Panc1 (cell line): ENCODE results near the gene PXDN. TPM values are rescaled to one million over a fixed set of nuclear protein-coding genes. Genes with fewer than 3 reads are reported as not detected.

Experiments used
- ATAC-seq: fragments of 200-7000 bp; cut with Tn5 transposase; 2 replicates; pipeline ENCODE4 v1.9.1; 2020; ENCODE audit warnings: mild to moderate bottlenecking, moderate library complexity
- BruUV-seq: library from RNA; stranded (reverse); fragments of 400-500 nt; replicated peaks from 2 replicates; lab custom pipeline; 2021; lab: Mats Ljungman, UMichigan
- CTCF ChIA-PET: fragments of 300-600 bp; sonication (Branson Sonifier 250); formaldehyde crosslinking; loops from one replicate; lab custom pipeline; 2022; ENCODE audit warnings: antibody characterized with exemption; lab: Charles Lee
- POLR2A ChIA-PET: fragments of 300-600 bp; sonication (Branson Sonifier 250); formaldehyde crosslinking; loops from one replicate; lab custom pipeline; 2022; ENCODE audit warnings: antibody characterized with exemption; lab: Charles Lee
- DNase-seq: peaks from one replicate; pipeline ENCODE4 v3.0.0-alpha.2; 2010; ENCODE audit warnings: low read depth, low spot score
- H3K27ac ChIP-seq: 2 replicates; pipeline ENCODE4 v1.5.1; 2011; ENCODE audit warnings: mild to moderate bottlenecking, low read length, inconsistent platforms
- H3K27me3 ChIP-seq: fragments of 200-500 bp; sonication (Bioruptor generic); 2 replicates; pipeline ENCODE4 v1.6.0; 2014; ENCODE audit warnings: low read length, inconsistent platforms; ENCODE audit not compliant: control insufficient read depth, insufficient read depth
- H3K36me3 ChIP-seq: fragments of 200-500 bp; sonication (Bioruptor generic); 2 replicates; pipeline ENCODE4 v1.5.1; 2014; ENCODE audit warnings: inconsistent platforms, mild to moderate bottlenecking, low read length, moderate library complexity; ENCODE audit not compliant: control insufficient read depth, insufficient read depth
- H3K4me1 ChIP-seq: 2 replicates; pipeline ENCODE4 v1.5.1; 2011; ENCODE audit warnings: inconsistent platforms, mild to moderate bottlenecking, low read length, moderate library complexity; ENCODE audit not compliant: control insufficient read depth, insufficient read depth
- H3K4me3 ChIP-seq, 2 experiments: 2 replicates each; pipeline ENCODE4 v1.5.1; 2011 to 2012; ENCODE audit warnings: low read depth in 2 of 2, low read length in 2 of 2, mild to moderate bottlenecking in 2 of 2, inconsistent platforms in 1 of 2, moderate library complexity in 1 of 2
- H3K9me3 ChIP-seq: fragments of 200-500 bp; sonication (Bioruptor generic); 2 replicates; pipeline ENCODE4 v1.5.1; 2014; ENCODE audit warnings: low read depth, mild to moderate bottlenecking, inconsistent platforms, low read length, moderate library complexity; ENCODE audit not compliant: control insufficient read depth, insufficient read depth
- POLR2AphosphoS5 ChIP-seq: IDR thresholded peaks from 2 replicates; pipeline ENCODE4 v1.6.1; 2012; ENCODE audit warnings: mild to moderate bottlenecking, low read depth, low read length, moderate library complexity
- SIN3A ChIP-seq: IDR thresholded peaks from 2 replicates; pipeline ENCODE4 v1.6.1; 2012; ENCODE audit warnings: low read depth, mild to moderate bottlenecking, low read length, moderate library complexity, borderline replicate concordance; ENCODE audit not compliant: insufficient read depth
- TCF7L2 ChIP-seq: IDR thresholded peaks from 2 replicates; pipeline ENCODE4 v1.6.1; 2011; ENCODE audit warnings: mild to moderate bottlenecking, low read depth, low read length, inconsistent platforms
- in situ Hi-C: cut with HindIII; loops from 2 replicates; pipeline ENCODE4 v1.10.0; 2016; ENCODE audit warnings: low sequenced_read_pairs, low pct_unique_long_range_greater_than_20kb
- intact Hi-C: fragments of 100-400 bp; cut with micrococcal nuclease; formaldehyde crosslinking; loops from one replicate; pipeline ENCODE4 v1.10.0; 2022; ENCODE audit not compliant: unreplicated experiment
- total RNA-seq: library from RNA; stranded (reverse); gene quantifications from one replicate; pipeline ENCODE4 v1.2.1, GENCODE V29; 2021; ENCODE audit not compliant: unreplicated experiment
- TF ChIP-seq, protein P1 (sequence below), 2 experiments: IDR thresholded peaks; 2 replicates each; pipeline ENCODE4 v1.6.1; 2011 to 2012; ENCODE audit warnings: low read depth in 2 of 2, control low read depth in 1 of 2, low read length in 1 of 2, mild to moderate bottlenecking in 1 of 2, moderate library complexity in 1 of 2; ENCODE audit not compliant: insufficient read depth in 1 of 2
- TF ChIP-seq, protein P2 (sequence below): fragments of 450-650 bp; IDR thresholded peaks from 2 replicates; pipeline ENCODE4 v1.5.1; 2017; ENCODE audit warnings: mild to moderate bottlenecking

The PXDN gene
- total RNA-seq, 1 experiment from 2014 or later, result 2.5 TPM

DNA sequence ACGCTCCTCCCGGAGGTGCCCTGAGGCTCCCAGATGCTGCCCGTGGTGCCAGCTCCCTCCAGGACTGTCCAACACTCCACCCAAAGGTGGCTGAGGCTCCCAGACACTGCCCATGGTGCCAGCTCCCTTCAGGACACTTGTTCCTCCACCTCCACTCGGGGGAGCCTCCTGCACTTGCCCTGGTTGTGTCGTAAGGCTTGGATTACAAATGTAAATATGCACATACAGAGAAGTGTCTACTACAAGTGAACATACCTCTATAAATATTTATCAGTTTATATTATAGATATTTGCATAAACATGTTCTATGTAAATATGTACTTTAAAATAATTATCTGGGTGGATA, 143.3 kb downstream of the PXDN start:
- Histone ChIP-seq H3K27ac (peak overlapping the region; percentile 92), H3K4me1 (peaks cover 52% of the 10 kb centered on the region), H3K27me3 (no peaks in the 10 kb centered on the region), H3K4me3 (no peak overlapping the region), H3K9me3 (no peaks in the 10 kb centered on the region), H3K36me3 (no peaks in the 10 kb centered on the region)
- ATAC-seq, result no peak; the same call in none of the 2 replicates
- BruUV-seq, result no TSS peak
- no peak for DNase-seq
- ChIA-PET CTCF (interaction anchor here (0.9 kb wide), 1 partner anchor 150 kb away, joined by 3 read pairs; no protein-coding TSS in a partner anchor), POLR2A (no interaction called here)
- TF ChIP-seq, protein P1, sequence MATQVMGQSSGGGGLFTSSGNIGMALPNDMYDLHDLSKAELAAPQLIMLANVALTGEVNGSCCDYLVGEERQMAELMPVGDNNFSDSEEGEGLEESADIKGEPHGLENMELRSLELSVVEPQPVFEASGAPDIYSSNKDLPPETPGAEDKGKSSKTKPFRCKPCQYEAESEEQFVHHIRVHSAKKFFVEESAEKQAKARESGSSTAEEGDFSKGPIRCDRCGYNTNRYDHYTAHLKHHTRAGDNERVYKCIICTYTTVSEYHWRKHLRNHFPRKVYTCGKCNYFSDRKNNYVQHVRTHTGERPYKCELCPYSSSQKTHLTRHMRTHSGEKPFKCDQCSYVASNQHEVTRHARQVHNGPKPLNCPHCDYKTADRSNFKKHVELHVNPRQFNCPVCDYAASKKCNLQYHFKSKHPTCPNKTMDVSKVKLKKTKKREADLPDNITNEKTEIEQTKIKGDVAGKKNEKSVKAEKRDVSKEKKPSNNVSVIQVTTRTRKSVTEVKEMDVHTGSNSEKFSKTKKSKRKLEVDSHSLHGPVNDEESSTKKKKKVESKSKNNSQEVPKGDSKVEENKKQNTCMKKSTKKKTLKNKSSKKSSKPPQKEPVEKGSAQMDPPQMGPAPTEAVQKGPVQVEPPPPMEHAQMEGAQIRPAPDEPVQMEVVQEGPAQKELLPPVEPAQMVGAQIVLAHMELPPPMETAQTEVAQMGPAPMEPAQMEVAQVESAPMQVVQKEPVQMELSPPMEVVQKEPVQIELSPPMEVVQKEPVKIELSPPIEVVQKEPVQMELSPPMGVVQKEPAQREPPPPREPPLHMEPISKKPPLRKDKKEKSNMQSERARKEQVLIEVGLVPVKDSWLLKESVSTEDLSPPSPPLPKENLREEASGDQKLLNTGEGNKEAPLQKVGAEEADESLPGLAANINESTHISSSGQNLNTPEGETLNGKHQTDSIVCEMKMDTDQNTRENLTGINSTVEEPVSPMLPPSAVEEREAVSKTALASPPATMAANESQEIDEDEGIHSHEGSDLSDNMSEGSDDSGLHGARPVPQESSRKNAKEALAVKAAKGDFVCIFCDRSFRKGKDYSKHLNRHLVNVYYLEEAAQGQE (IDR thresholded peaks at IDR 0.05; ENCODE audit: insufficient read depth in 1 of 2, low read depth in 2 of 2, low read length in 1 of 2), result no peak
- TF ChIP-seq POLR2AphosphoS5 (no peak), SIN3A (no peak), TCF7L2 (no peak)
- TF ChIP-seq, protein P2, sequence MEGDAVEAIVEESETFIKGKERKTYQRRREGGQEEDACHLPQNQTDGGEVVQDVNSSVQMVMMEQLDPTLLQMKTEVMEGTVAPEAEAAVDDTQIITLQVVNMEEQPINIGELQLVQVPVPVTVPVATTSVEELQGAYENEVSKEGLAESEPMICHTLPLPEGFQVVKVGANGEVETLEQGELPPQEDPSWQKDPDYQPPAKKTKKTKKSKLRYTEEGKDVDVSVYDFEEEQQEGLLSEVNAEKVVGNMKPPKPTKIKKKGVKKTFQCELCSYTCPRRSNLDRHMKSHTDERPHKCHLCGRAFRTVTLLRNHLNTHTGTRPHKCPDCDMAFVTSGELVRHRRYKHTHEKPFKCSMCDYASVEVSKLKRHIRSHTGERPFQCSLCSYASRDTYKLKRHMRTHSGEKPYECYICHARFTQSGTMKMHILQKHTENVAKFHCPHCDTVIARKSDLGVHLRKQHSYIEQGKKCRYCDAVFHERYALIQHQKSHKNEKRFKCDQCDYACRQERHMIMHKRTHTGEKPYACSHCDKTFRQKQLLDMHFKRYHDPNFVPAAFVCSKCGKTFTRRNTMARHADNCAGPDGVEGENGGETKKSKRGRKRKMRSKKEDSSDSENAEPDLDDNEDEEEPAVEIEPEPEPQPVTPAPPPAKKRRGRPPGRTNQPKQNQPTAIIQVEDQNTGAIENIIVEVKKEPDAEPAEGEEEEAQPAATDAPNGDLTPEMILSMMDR, result no peak
- in situ Hi-C loops, result no loop called here
- intact Hi-C loops, result no loop called here

DNA sequence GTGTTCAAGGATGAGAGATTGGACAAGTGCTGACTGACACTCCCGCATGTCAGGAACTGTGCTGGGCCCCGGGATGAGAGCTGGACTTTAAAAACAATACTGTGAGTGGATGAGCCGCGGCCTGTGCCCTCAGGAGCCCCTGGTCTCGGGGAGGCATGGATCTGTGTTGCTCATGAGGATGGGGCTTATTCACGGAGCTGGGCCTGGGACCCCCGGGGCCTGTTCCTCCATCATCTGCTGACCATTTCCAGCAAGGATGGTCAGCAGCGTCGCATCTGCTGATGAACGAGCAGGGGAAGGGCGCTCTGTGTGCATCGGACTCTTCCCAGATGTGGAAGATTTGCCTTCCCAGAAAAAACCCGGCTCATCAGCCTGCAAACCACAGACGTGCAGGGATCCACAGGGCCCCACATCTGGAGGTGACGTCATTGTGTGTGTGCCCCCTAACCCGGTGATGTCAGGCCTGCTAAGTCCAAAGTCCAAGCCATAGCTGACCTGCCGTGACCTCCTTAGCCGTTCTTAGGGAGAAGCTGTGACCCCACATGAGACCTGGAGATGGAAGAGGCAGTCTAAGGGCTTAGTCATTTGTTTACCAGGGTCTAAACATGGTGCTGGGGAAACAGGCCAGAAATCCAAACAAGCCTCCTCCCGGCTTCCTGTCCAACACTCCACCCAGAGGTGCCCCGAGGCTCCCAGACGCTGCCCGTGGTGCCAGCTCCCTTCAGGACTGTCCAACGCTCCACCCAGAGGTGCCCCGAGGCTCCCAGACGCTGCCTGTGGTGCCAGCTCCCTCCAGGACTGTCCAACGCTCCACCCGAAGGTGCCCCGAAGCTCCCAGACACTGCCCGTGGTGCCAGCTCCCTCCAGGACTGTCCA, 143.9 kb downstream of the PXDN start:
- ChIA-PET POLR2A (interaction anchor here (0.5 kb wide), 1 partner anchor 104 kb away, joined by 5 read pairs; no protein-coding TSS in a partner anchor), CTCF (interaction anchor here (0.9 kb wide), 1 partner anchor 150 kb away, joined by 3 read pairs; no protein-coding TSS in a partner anchor)
- Histone ChIP-seq H3K4me3 (no peak overlapping the region), H3K27ac (peak overlapping the region; percentile 92), H3K4me1 (peaks cover 46% of the 10 kb centered on the region), H3K27me3 (no peaks in the 10 kb centered on the region), H3K36me3 (no peaks in the 10 kb centered on the region), H3K9me3 (no peaks in the 10 kb centered on the region)
- intact Hi-C loops, result no loop called here
- TF ChIP-seq, protein P1 (IDR thresholded peaks at IDR 0.05; ENCODE audit: insufficient read depth in 1 of 2, low read depth in 2 of 2, low read length in 1 of 2), result peak in 1 of 2 experiments; percentile 33; a peak in 1 of 4 replicates
- TF ChIP-seq SIN3A, result no peak
- peak; percentile 68; the same call in 1 of the 2 replicates for TF ChIP-seq POLR2AphosphoS5
- TF ChIP-seq, protein P2, result no peak
- DNase-seq (peak; percentile 80), ATAC-seq (peak; percentile 90)
- in situ Hi-C loops, result no loop called here
- BruUV-seq, result no TSS peak
